OCI-LY3 (cell line): ENCODE measurements around the gene CASP7.

Experiments used
- EZH2phosphoT487 ChIP-seq: fragments of 200-600 bp; shearing (Covaris generic); IDR thresholded peaks from 2 replicates; pipeline ENCODE4 v1.6.1; 2018; ENCODE audit warnings: antibody characterized with exemption, mixed run types, low read depth
- TF ChIP-seq, protein P1 (sequence below): fragments of 200-600, 300-600 bp; sonication (generic); IDR thresholded peaks from 2 replicates; pipeline ENCODE4 v1.5.1; 2014; ENCODE audit warnings: antibody characterized with exemption, low read length, low read depth

- TF ChIP-seq, protein P1, sequence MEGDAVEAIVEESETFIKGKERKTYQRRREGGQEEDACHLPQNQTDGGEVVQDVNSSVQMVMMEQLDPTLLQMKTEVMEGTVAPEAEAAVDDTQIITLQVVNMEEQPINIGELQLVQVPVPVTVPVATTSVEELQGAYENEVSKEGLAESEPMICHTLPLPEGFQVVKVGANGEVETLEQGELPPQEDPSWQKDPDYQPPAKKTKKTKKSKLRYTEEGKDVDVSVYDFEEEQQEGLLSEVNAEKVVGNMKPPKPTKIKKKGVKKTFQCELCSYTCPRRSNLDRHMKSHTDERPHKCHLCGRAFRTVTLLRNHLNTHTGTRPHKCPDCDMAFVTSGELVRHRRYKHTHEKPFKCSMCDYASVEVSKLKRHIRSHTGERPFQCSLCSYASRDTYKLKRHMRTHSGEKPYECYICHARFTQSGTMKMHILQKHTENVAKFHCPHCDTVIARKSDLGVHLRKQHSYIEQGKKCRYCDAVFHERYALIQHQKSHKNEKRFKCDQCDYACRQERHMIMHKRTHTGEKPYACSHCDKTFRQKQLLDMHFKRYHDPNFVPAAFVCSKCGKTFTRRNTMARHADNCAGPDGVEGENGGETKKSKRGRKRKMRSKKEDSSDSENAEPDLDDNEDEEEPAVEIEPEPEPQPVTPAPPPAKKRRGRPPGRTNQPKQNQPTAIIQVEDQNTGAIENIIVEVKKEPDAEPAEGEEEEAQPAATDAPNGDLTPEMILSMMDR, result no peak
- TF ChIP-seq EZH2phosphoT487, result no peak
These were observed 11.7 kb downstream of the CASP7 start for GRCh38 chr10:113691381-113691780.
